ENCODE data around the gene ITPR1.

The ITPR1 gene

DNA sequence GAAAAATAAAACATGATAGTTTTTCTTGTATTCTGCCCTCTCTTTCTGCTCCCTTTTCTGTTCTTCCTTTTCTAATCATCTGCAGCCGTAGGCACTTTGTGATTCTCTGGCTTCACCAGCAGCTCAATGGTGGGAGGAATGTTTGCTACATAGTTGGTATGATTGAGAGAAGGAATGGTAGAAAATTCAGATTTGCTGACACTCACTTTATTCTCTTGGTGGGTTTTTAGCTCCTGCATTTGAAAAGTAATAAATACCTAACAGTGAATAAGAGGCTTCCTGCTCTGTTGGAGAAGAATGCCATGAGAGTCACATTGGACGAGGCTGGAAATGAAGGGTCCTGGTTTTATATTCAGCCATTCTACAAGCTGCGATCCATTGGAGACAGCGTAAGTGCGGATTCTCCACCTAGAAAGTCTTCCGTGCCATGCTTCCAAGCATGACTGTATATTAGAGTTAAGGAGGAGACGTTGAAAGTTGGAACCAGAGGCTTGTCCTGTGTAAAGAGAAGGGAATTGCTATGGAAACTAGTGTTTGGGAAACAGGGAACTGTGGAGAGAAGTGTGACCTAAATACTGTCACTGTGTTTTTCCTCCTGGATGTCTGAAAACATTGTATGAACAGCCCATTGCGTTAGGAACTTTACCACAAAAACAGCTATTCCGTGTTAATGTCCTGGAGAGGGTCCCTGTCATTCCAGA is 148.9 kb downstream of the ITPR1 start:
- TF ChIP-seq, protein P1, sequence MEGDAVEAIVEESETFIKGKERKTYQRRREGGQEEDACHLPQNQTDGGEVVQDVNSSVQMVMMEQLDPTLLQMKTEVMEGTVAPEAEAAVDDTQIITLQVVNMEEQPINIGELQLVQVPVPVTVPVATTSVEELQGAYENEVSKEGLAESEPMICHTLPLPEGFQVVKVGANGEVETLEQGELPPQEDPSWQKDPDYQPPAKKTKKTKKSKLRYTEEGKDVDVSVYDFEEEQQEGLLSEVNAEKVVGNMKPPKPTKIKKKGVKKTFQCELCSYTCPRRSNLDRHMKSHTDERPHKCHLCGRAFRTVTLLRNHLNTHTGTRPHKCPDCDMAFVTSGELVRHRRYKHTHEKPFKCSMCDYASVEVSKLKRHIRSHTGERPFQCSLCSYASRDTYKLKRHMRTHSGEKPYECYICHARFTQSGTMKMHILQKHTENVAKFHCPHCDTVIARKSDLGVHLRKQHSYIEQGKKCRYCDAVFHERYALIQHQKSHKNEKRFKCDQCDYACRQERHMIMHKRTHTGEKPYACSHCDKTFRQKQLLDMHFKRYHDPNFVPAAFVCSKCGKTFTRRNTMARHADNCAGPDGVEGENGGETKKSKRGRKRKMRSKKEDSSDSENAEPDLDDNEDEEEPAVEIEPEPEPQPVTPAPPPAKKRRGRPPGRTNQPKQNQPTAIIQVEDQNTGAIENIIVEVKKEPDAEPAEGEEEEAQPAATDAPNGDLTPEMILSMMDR (IDR thresholded peaks at IDR 0.05; ENCODE audit: extremely low read depth, missing control alignments) = no peak
- no peak for DNase-seq (ENCODE audit: low spot score)

- TF ChIP-seq, protein P1 (IDR thresholded peaks at IDR 0.05; ENCODE audit: extremely low read depth, missing control alignments) = no peak
These were observed 149.5 kb downstream of the ITPR1 start for GRCh38 chr3:4642611-4643010.

DNA sequence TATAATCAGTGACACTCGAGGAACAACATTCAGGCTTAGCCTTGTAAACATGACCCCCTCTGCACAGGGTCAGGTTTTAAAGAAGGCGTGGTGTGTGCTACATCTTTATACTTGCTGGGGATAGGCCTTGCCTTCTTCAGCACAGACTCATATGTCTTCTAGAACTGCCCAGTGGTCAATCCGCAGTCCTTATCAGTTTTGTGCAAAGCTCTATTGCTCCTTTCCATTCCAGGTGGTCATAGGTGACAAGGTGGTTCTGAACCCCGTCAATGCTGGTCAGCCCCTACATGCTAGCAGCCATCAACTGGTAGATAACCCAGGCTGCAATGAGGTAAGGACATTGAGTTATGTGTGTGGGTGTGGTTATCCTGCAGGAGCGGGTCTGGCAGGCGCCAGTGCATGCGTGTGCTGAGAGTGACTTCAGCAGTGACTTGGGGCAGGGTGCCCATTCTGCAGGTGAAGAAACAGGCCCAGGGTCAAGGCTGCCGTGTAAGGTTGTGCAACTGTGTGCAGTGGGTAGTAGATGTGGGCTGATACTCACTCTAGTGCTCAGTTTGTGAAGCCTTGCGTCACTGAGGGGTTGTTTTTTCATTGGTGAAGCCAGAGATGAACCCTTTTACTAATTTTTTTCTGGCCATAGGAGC is 150.9 kb downstream of the ITPR1 start:
- DNase-seq (ENCODE audit: low spot score) = no peak
- TF ChIP-seq, protein P1 (IDR thresholded peaks at IDR 0.05; ENCODE audit: extremely low read depth, missing control alignments) = no peak

More at GRCh38 chr3:4642611-4643010, 149.5 kb downstream of the ITPR1 start:
- DNase-seq (ENCODE audit: low spot score) = no peak

GRCh38 chr3:4644951-4645350 is 151.8 kb downstream of the ITPR1 start:
- TF ChIP-seq, protein P1 (IDR thresholded peaks at IDR 0.05; ENCODE audit: extremely low read depth, missing control alignments) = no peak
- DNase-seq (ENCODE audit: low spot score) = no peak

- no peak for DNase-seq (ENCODE audit: low spot score)
- TF ChIP-seq, protein P1 (IDR thresholded peaks at IDR 0.05; ENCODE audit: extremely low read depth, missing control alignments) = no peak
These were observed 152.3 kb downstream of the ITPR1 start for GRCh38 chr3:4645468-4645867.

DNA sequence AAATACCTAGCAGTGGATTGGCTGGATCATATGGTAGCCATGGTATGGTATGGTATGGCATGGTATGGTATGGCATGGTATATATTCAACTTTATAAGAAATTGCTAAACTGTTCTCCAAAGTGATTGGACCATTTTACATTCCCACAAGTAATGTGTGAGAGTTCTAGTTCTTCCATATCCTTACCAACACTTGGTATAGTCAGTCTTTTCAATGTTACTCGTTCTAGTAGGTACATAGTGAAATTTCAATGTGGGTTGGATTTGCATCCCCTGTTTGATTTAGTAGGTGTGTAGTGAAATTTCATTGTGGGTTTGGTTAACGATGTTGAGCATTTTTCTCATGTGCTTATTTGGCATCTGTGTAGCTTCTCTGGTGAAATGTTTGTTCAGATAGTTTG is 154.3 kb downstream of the ITPR1 start:
- TF ChIP-seq, protein P1 (IDR thresholded peaks at IDR 0.05; ENCODE audit: extremely low read depth, missing control alignments) = no peak

More for the DNA sequence above, 154.3 kb downstream of the ITPR1 start:
- DNase-seq (ENCODE audit: low spot score) = no peak

Measured in GM20000 (cell line).